ENCODE results near the gene NCAPD2.

NCAPD2 gene

GRCh38 chr12:6508087-6508486 is 14.2 kb downstream of the NCAPD2 start:
- Histone ChIP-seq H3K9ac (ENCODE audit: low read length) (no peak overlapping the region), H3K4me1 (ENCODE audit: control insufficient read depth, low read depth, low read length) (peaks cover 9% of the 10 kb centered on the region), H3K36me3 (ENCODE audit: control insufficient read depth, low read depth, low read length) (peaks cover 52% of the 10 kb centered on the region), H3K27ac (ENCODE audit: low read length) (no peak overlapping the region), H3K4me3 (ENCODE audit: low read length) (no peak overlapping the region), H3K9me3 (ENCODE audit: control insufficient read depth, low read depth, low read length) (no peaks in the 10 kb centered on the region), H3K27me3 (ENCODE audit: control insufficient read depth, insufficient read depth, low read length) (no peaks in the 10 kb centered on the region)

GRCh38 chr12:6520186-6520585 is 26.3 kb downstream of the NCAPD2 start:
- Histone ChIP-seq H3K4me1 (ENCODE audit: control insufficient read depth, low read depth, low read length) (no peaks in the 10 kb centered on the region), H3K27me3 (ENCODE audit: control insufficient read depth, insufficient read depth, low read length) (no peaks in the 10 kb centered on the region), H3K9me3 (ENCODE audit: control insufficient read depth, low read depth, low read length) (no peaks in the 10 kb centered on the region), H3K27ac (ENCODE audit: low read length) (no peak overlapping the region), H3K4me3 (ENCODE audit: low read length) (no peak overlapping the region), H3K9ac (ENCODE audit: low read length) (no peak overlapping the region), H3K36me3 (ENCODE audit: control insufficient read depth, low read depth, low read length) (peaks cover 89% of the 10 kb centered on the region)

- Histone ChIP-seq H3K4me1 (ENCODE audit: control insufficient read depth, low read depth, low read length) (no peaks in the 10 kb centered on the region), H3K9ac (ENCODE audit: low read length) (no peak overlapping the region), H3K27me3 (ENCODE audit: control insufficient read depth, insufficient read depth, low read length) (no peaks in the 10 kb centered on the region), H3K27ac (ENCODE audit: low read length) (no peak overlapping the region), H3K36me3 (ENCODE audit: control insufficient read depth, low read depth, low read length) (peaks cover 91% of the 10 kb centered on the region), H3K4me3 (ENCODE audit: low read length) (no peak overlapping the region), H3K9me3 (ENCODE audit: control insufficient read depth, low read depth, low read length) (no peaks in the 10 kb centered on the region)
Measured at GRCh38 chr12:6522193-6522592, 28.3 kb downstream of the NCAPD2 start.

- no peaks in the 10 kb centered on the region for H3K9me3 ChIP-seq (ENCODE audit: control insufficient read depth, low read depth, low read length)
- no peak overlapping the region for H3K4me3 ChIP-seq (ENCODE audit: low read length)
- H3K27ac ChIP-seq (ENCODE audit: low read length) = no peak overlapping the region
- no peaks in the 10 kb centered on the region for H3K27me3 ChIP-seq (ENCODE audit: control insufficient read depth, insufficient read depth, low read length)
- no peaks in the 10 kb centered on the region for H3K4me1 ChIP-seq (ENCODE audit: control insufficient read depth, low read depth, low read length)
- no peak overlapping the region for H3K9ac ChIP-seq (ENCODE audit: low read length)
- peaks cover 95% of the 10 kb centered on the region for H3K36me3 ChIP-seq (ENCODE audit: control insufficient read depth, low read depth, low read length)
Measured at GRCh38 chr12:6523708-6524107, 29.8 kb downstream of the NCAPD2 start.

GRCh38 chr12:6524648-6525047 is 30.7 kb downstream of the NCAPD2 start:
- H3K27me3 ChIP-seq (ENCODE audit: control insufficient read depth, insufficient read depth, low read length) = no peaks in the 10 kb centered on the region
- no peaks in the 10 kb centered on the region for H3K9me3 ChIP-seq (ENCODE audit: control insufficient read depth, low read depth, low read length)
- no peak overlapping the region for H3K27ac ChIP-seq (ENCODE audit: low read length)
- H3K9ac ChIP-seq (ENCODE audit: low read length) = no peak overlapping the region
- no peaks in the 10 kb centered on the region for H3K4me1 ChIP-seq (ENCODE audit: control insufficient read depth, low read depth, low read length)
- H3K4me3 ChIP-seq (ENCODE audit: low read length) = no peak overlapping the region
- peaks cover 98% of the 10 kb centered on the region for H3K36me3 ChIP-seq (ENCODE audit: control insufficient read depth, low read depth, low read length)

- H3K36me3 ChIP-seq (ENCODE audit: control insufficient read depth, low read depth, low read length) = peaks cover 99% of the 10 kb centered on the region
Measured at GRCh38 chr12:6526201-6526600, 32.3 kb downstream of the NCAPD2 start.

GRCh38 chr12:6526766-6527525 is 33.0 kb downstream of the NCAPD2 start:
- H3K4me3 ChIP-seq (ENCODE audit: low read length) = no peak overlapping the region
- H3K27ac ChIP-seq (ENCODE audit: low read length) = no peak overlapping the region
- H3K27me3 ChIP-seq (ENCODE audit: control insufficient read depth, insufficient read depth, low read length) = no peaks in the 10 kb centered on the region
- H3K9ac ChIP-seq (ENCODE audit: low read length) = no peak overlapping the region
- no peaks in the 10 kb centered on the region for H3K9me3 ChIP-seq (ENCODE audit: control insufficient read depth, low read depth, low read length)
- H3K4me1 ChIP-seq (ENCODE audit: control insufficient read depth, low read depth, low read length) = peaks cover 3% of the 10 kb centered on the region
- H3K36me3 ChIP-seq (ENCODE audit: control insufficient read depth, low read depth, low read length) = peaks cover 99% of the 10 kb centered on the region

More at GRCh38 chr12:6526201-6526600, 32.3 kb downstream of the NCAPD2 start:
- Histone ChIP-seq H3K27ac (ENCODE audit: low read length) (no peak overlapping the region), H3K9me3 (ENCODE audit: control insufficient read depth, low read depth, low read length) (no peaks in the 10 kb centered on the region), H3K4me3 (ENCODE audit: low read length) (no peak overlapping the region), H3K4me1 (ENCODE audit: control insufficient read depth, low read depth, low read length) (no peaks in the 10 kb centered on the region), H3K27me3 (ENCODE audit: control insufficient read depth, insufficient read depth, low read length) (no peaks in the 10 kb centered on the region), H3K9ac (ENCODE audit: low read length) (no peak overlapping the region)

- Histone ChIP-seq H3K36me3 (ENCODE audit: control insufficient read depth, low read depth, low read length) (peaks cover 92% of the 10 kb centered on the region), H3K9ac (ENCODE audit: low read length) (no peak overlapping the region), H3K9me3 (ENCODE audit: control insufficient read depth, low read depth, low read length) (no peaks in the 10 kb centered on the region), H3K27ac (ENCODE audit: low read length) (no peak overlapping the region), H3K4me1 (ENCODE audit: control insufficient read depth, low read depth, low read length) (peaks cover 10% of the 10 kb centered on the region), H3K4me3 (ENCODE audit: low read length) (no peak overlapping the region), H3K27me3 (ENCODE audit: control insufficient read depth, insufficient read depth, low read length) (no peaks in the 10 kb centered on the region)
Measured at GRCh38 chr12:6527711-6528110, 33.8 kb downstream of the NCAPD2 start.

- no peak overlapping the region for H3K27ac ChIP-seq (ENCODE audit: low read length)
- no peaks in the 10 kb centered on the region for H3K9me3 ChIP-seq (ENCODE audit: control insufficient read depth, low read depth, low read length)
- no peak overlapping the region for H3K4me3 ChIP-seq (ENCODE audit: low read length)
- H3K27me3 ChIP-seq (ENCODE audit: control insufficient read depth, insufficient read depth, low read length) = no peaks in the 10 kb centered on the region
- H3K4me1 ChIP-seq (ENCODE audit: control insufficient read depth, low read depth, low read length) = peaks cover 14% of the 10 kb centered on the region
- H3K9ac ChIP-seq (ENCODE audit: low read length) = no peak overlapping the region
- H3K36me3 ChIP-seq (ENCODE audit: control insufficient read depth, low read depth, low read length) = peaks cover 82% of the 10 kb centered on the region
Measured at GRCh38 chr12:6528539-6529235, 34.8 kb downstream of the NCAPD2 start.

- Histone ChIP-seq H3K9me3 (ENCODE audit: control insufficient read depth, low read depth, low read length) (no peaks in the 10 kb centered on the region), H3K4me3 (ENCODE audit: low read length) (no peak overlapping the region), H3K27ac (ENCODE audit: low read length) (no peak overlapping the region), H3K9ac (ENCODE audit: low read length) (no peak overlapping the region), H3K27me3 (ENCODE audit: control insufficient read depth, insufficient read depth, low read length) (no peaks in the 10 kb centered on the region), H3K4me1 (ENCODE audit: control insufficient read depth, low read depth, low read length) (peaks cover 14% of the 10 kb centered on the region), H3K36me3 (ENCODE audit: control insufficient read depth, low read depth, low read length) (peaks cover 76% of the 10 kb centered on the region)
Measured at GRCh38 chr12:6529291-6529737, 35.4 kb downstream of the NCAPD2 start.

- Histone ChIP-seq H3K4me1 (ENCODE audit: control insufficient read depth, low read depth, low read length) (peaks cover 14% of the 10 kb centered on the region), H3K27ac (ENCODE audit: low read length) (no peak overlapping the region), H3K9ac (ENCODE audit: low read length) (no peak overlapping the region), H3K36me3 (ENCODE audit: control insufficient read depth, low read depth, low read length) (peaks cover 70% of the 10 kb centered on the region), H3K4me3 (ENCODE audit: low read length) (no peak overlapping the region), H3K27me3 (ENCODE audit: control insufficient read depth, insufficient read depth, low read length) (no peaks in the 10 kb centered on the region), H3K9me3 (ENCODE audit: control insufficient read depth, low read depth, low read length) (no peaks in the 10 kb centered on the region)
Measured at GRCh38 chr12:6530576-6531260, 36.8 kb downstream of the NCAPD2 start.
